HL-60 (cell line): ENCODE data around the gene MAFG.

ENCODE experiments used
- CTCF ChIP-seq: IDR thresholded peaks from one replicate; pipeline ENCODE4 v1.5.1; 2011; ENCODE audit warnings: low read length, control low read depth, inconsistent platforms; ENCODE audit not compliant: insufficient read depth
- REST ChIP-seq: IDR thresholded peaks from 2 replicates; pipeline ENCODE4 v1.6.1; 2012; ENCODE audit warnings: low read depth; ENCODE audit not compliant: insufficient replicate concordance

GRCh38 chr17:81879121-81879520 lies 48.4 kb downstream of the MAFG start:
- TF ChIP-seq CTCF, result no peak
- no peak for TF ChIP-seq REST
